HepG2 (cell line): ENCODE measurements around the gene HERC6. TPM values are rescaled to one million over a fixed set of nuclear protein-coding genes. Genes with fewer than 3 reads are reported as not detected.
A peak's percentile ranks its signal among the peaks of the same experiment; 100 is the strongest.

Experiments used
- CC2D1A ChIP-seq: sonication (generic); formaldehyde crosslinking; IDR thresholded peaks from 2 replicates; pipeline ENCODE4 v1.8.1; 2023; ENCODE audit warnings: mild to moderate bottlenecking, missing genetic modification reagents
- KLF16 ChIP-seq, 2 experiments: sonication (generic) in 1 of 2; formaldehyde crosslinking in 1 of 2; IDR thresholded peaks; 2 replicates each; pipeline versions ENCODE4 v1.6.1 to v1.8.0; 2016 to 2023; ENCODE audit warnings: missing genetic modification reagents in 2 of 2, missing compliant biosample characterization in 1 of 2
- KLF6 ChIP-seq: IDR thresholded peaks from 2 replicates; pipeline ENCODE4 v1.8.0; 2016; ENCODE audit warnings: missing biosample characterization, missing genetic modification reagents
- KLF9 ChIP-seq: IDR thresholded peaks from 2 replicates; pipeline ENCODE4 v1.6.1; 2016; ENCODE audit warnings: low read depth
- MTA3 ChIP-seq: sonication (generic); formaldehyde crosslinking; IDR thresholded peaks from 2 replicates; pipeline ENCODE4 v1.4.0; 2020; ENCODE audit warnings: missing genetic modification reagents
- PAWR ChIP-seq: sonication (generic); formaldehyde crosslinking; IDR thresholded peaks from 2 replicates; pipeline ENCODE4 v1.4.0; 2020; ENCODE audit warnings: missing genetic modification reagents, mild to moderate bottlenecking, borderline replicate concordance
- PTBP1 ChIP-seq: fragments of 200-400 bp; formaldehyde crosslinking; IDR thresholded peaks from 2 replicates; pipeline ENCODE4 v1.6.1; 2018; ENCODE audit warnings: low read length, low read depth; ENCODE audit not compliant: poor library complexity, severe bottlenecking
- SMARCC2 ChIP-seq: fragments of 450-650 bp; IDR thresholded peaks from 2 replicates; pipeline ENCODE4 v1.6.1; 2017; ENCODE audit warnings: antibody characterized with exemption, mild to moderate bottlenecking
- SNAI1 ChIP-seq: sonication (generic); formaldehyde crosslinking; IDR thresholded peaks from 2 replicates; pipeline ENCODE4 v1.5.0; 2020; ENCODE audit warnings: mild to moderate bottlenecking, missing genetic modification reagents, borderline replicate concordance
- SOX5 ChIP-seq: IDR thresholded peaks from 2 replicates; pipeline ENCODE4 v1.6.1; 2016; ENCODE audit warnings: borderline replicate concordance
- SP5 ChIP-seq: IDR thresholded peaks from 2 replicates; pipeline ENCODE4 v1.6.1; 2016; ENCODE audit warnings: low read depth, borderline replicate concordance
- ZNF10 ChIP-seq: sonication (generic); formaldehyde crosslinking; IDR thresholded peaks from 2 replicates; pipeline ENCODE4 v1.4.0; 2020; ENCODE audit warnings: mild to moderate bottlenecking, low read depth, missing genetic modification reagents, borderline replicate concordance
- ZNF550 ChIP-seq: sonication (generic); formaldehyde crosslinking; IDR thresholded peaks from 2 replicates; pipeline ENCODE4 v1.4.0; 2020; ENCODE audit warnings: mild to moderate bottlenecking, missing genetic modification reagents, borderline replicate concordance
- ZNF607 ChIP-seq: sonication (generic); formaldehyde crosslinking; IDR thresholded peaks from 2 replicates; pipeline ENCODE4 v1.5.1; 2020; ENCODE audit warnings: missing genetic modification reagents, mild to moderate bottlenecking, borderline replicate concordance
- ZNF709 ChIP-seq: sonication (generic); formaldehyde crosslinking; IDR thresholded peaks from 2 replicates; pipeline ENCODE4 v1.5.0; 2020; ENCODE audit warnings: mild to moderate bottlenecking, missing genetic modification reagents
- polyA plus RNA-seq, 8 experiments: library from polyadenylated mRNA; depleted of rRNA in 3 of 8; stranded (reverse) in 7 of 8; unstranded in 1 of 8; fragments of >200 nt; fragmentation: Illumina TruSeq in 4 of 8; extraction: Trizol in 4 of 8; gene quantifications; 2 replicates each; pipeline versions ENCODE4 v1.2.1 to v1.2.3, GENCODE V29; 2011 to 2016; ENCODE audit warnings: low read depth in 4 of 8, missing spikeins in 1 of 8, mixed read lengths in 1 of 8; ENCODE audit not compliant: insufficient read depth in 1 of 8
- total RNA-seq, 5 experiments: library from RNA; depleted of rRNA; stranded (reverse); fragments of >200 nt; fragmentation: Illumina TruSeq; extraction: Trizol; gene quantifications; 2 replicates each; pipeline ENCODE4 v1.2.3, GENCODE V29; 2016; ENCODE audit warnings: low read depth in 1 of 5
- TF ChIP-seq, protein P1 (sequence below): IDR thresholded peaks from 2 replicates; pipeline ENCODE4 v1.4.0; 2020; ENCODE audit warnings: mild to moderate bottlenecking, missing genetic modification reagents
- TF ChIP-seq, protein P2 (sequence below): sonication (generic); formaldehyde crosslinking; IDR thresholded peaks from 2 replicates; pipeline ENCODE4 v1.4.0; 2020; ENCODE audit warnings: mild to moderate bottlenecking, missing genetic modification reagents
- TF ChIP-seq, protein P3 (sequence below): sonication (generic); formaldehyde crosslinking; IDR thresholded peaks from 2 replicates; pipeline ENCODE4 v1.4.0; 2020; ENCODE audit warnings: missing genetic modification reagents
- TF ChIP-seq, protein P4 (sequence below): sonication (generic); formaldehyde crosslinking; IDR thresholded peaks from 2 replicates; pipeline ENCODE4 v1.8.1; 2023; ENCODE audit warnings: mild to moderate bottlenecking, moderate library complexity, missing genetic modification reagents
- TF ChIP-seq, protein P5 (sequence below): sonication (generic); formaldehyde crosslinking; IDR thresholded peaks from 2 replicates; pipeline ENCODE4 v1.8.1; 2023; ENCODE audit warnings: mild to moderate bottlenecking, missing genetic modification reagents

Gene HERC6
- total and polyA plus RNA-seq, 2 of the 13 experiments (the other 11 are each of a cell fraction or from before 2014, with no cell fraction given), result 0.50 to 2.0 TPM

DNA sequence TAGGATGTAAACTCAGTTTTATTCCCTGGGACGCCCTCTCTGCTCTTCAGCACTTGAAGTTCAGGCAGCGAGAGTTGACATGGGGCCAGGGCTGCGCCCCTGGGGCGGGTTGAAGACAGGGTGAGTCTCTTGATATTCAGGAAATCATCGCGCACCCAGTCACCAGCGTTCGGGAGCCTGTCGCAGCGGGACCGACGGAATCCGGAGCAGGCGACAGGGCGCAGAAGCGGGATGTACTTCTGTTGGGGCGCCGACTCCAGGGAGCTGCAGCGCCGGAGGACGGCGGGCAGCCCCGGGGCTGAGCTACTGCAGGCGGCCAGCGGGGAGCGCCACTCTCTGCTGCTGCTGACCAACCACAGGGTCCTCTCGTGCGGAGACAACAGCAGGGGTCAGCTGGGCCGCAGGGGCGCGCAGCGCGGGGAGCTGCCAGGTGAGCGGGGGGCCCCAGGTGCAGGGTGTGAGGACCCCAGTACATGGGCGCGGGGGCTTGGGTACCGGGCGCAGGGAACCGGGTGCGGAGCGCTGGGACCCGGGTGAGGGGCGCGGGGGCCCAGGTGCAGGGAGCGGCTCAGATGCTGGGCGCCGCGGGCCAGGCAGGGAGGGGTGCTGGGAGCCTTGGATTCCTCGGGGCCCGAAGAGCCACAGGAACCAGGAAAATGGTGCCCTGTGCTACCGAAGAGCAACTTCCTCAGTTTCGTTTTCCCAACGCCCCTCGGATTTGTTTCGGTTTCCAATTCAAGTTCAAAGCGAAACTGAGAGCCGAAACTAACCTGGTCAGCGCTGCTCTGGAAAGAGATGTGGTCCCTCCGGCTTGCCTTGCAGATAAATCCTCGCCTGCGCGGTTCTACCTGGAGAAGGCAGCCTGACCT, at the start of gene HERC6 (continued):
- TF ChIP-seq, protein P1, sequence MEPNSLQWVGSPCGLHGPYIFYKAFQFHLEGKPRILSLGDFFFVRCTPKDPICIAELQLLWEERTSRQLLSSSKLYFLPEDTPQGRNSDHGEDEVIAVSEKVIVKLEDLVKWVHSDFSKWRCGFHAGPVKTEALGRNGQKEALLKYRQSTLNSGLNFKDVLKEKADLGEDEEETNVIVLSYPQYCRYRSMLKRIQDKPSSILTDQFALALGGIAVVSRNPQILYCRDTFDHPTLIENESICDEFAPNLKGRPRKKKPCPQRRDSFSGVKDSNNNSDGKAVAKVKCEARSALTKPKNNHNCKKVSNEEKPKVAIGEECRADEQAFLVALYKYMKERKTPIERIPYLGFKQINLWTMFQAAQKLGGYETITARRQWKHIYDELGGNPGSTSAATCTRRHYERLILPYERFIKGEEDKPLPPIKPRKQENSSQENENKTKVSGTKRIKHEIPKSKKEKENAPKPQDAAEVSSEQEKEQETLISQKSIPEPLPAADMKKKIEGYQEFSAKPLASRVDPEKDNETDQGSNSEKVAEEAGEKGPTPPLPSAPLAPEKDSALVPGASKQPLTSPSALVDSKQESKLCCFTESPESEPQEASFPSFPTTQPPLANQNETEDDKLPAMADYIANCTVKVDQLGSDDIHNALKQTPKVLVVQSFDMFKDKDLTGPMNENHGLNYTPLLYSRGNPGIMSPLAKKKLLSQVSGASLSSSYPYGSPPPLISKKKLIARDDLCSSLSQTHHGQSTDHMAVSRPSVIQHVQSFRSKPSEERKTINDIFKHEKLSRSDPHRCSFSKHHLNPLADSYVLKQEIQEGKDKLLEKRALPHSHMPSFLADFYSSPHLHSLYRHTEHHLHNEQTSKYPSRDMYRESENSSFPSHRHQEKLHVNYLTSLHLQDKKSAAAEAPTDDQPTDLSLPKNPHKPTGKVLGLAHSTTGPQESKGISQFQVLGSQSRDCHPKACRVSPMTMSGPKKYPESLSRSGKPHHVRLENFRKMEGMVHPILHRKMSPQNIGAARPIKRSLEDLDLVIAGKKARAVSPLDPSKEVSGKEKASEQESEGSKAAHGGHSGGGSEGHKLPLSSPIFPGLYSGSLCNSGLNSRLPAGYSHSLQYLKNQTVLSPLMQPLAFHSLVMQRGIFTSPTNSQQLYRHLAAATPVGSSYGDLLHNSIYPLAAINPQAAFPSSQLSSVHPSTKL (CRISPR knock-in tag), result 0 out of 2 replicates have a peak, but pooled peaks have one; percentile 11
- TF ChIP-seq KLF6 (CRISPR knock-in tag) (no peak), PTBP1 (no peak), SMARCC2 (no peak), SOX5 (CRISPR knock-in tag) (no peak), PAWR (CRISPR knock-in tag) (no peak), ZNF550 (CRISPR knock-in tag) (peak; percentile 82; the same call in 1 of the 2 replicates), CC2D1A (0 out of 2 replicates have a peak, but pooled peaks have one; percentile 25), ZNF10 (no peak), MTA3 (no peak), SP5 (CRISPR knock-in tag) (no peak), KLF16 (CRISPR knock-in tag; IDR thresholded peaks at IDR 0.05) (no peak; a peak in 1 of 4 replicates), ZNF709 (CRISPR knock-in tag) (0 out of 2 replicates have a peak, but pooled peaks have one; percentile 64), ZNF607 (no peak), SNAI1 (CRISPR knock-in tag) (no peak), KLF9 (CRISPR knock-in tag) (no peak)
- TF ChIP-seq, protein P2, sequence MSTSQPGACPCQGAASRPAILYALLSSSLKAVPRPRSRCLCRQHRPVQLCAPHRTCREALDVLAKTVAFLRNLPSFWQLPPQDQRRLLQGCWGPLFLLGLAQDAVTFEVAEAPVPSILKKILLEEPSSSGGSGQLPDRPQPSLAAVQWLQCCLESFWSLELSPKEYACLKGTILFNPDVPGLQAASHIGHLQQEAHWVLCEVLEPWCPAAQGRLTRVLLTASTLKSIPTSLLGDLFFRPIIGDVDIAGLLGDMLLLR (CRISPR knock-in tag), result no peak
- TF ChIP-seq, protein P3, sequence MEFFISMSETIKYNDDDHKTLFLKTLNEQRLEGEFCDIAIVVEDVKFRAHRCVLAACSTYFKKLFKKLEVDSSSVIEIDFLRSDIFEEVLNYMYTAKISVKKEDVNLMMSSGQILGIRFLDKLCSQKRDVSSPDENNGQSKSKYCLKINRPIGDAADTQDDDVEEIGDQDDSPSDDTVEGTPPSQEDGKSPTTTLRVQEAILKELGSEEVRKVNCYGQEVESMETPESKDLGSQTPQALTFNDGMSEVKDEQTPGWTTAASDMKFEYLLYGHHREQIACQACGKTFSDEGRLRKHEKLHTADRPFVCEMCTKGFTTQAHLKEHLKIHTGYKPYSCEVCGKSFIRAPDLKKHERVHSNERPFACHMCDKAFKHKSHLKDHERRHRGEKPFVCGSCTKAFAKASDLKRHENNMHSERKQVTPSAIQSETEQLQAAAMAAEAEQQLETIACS (CRISPR knock-in tag), result no peak; the same call in 1 of the 2 replicates
- TF ChIP-seq, protein P4, sequence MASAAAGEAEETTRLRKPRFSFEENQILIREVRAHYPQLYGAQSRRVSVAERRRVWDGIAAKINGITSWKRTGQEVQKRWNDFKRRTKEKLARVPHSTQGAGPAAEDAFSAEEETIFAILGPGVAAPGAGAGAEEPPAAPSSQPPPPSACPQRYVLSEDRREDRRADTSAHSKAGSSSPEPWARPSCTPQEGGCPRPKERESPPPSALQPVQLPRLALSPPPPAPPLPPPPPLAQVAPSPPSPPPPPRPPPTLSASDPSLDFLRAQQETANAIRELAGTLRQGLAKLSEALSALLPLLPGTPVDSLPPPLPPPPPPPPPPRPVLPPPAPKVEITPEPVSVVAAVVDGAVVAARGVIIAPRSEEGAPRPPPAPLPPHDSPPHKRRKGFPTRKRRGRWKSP (CRISPR knock-in tag), result peak; percentile 83; the same call in 1 of the 2 replicates
- TF ChIP-seq, protein P5, sequence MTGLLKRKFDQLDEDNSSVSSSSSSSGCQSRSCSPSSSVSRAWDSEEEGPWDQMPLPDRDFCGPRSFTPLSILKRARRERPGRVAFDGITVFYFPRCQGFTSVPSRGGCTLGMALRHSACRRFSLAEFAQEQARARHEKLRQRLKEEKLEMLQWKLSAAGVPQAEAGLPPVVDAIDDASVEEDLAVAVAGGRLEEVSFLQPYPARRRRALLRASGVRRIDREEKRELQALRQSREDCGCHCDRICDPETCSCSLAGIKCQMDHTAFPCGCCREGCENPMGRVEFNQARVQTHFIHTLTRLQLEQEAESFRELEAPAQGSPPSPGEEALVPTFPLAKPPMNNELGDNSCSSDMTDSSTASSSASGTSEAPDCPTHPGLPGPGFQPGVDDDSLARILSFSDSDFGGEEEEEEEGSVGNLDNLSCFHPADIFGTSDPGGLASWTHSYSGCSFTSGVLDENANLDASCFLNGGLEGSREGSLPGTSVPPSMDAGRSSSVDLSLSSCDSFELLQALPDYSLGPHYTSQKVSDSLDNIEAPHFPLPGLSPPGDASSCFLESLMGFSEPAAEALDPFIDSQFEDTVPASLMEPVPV (CRISPR knock-in tag), result 0 out of 2 replicates have a peak, but pooled peaks have one; percentile 78
